ENCODE data around the gene MYCL.

Gene MYCL

DNA sequence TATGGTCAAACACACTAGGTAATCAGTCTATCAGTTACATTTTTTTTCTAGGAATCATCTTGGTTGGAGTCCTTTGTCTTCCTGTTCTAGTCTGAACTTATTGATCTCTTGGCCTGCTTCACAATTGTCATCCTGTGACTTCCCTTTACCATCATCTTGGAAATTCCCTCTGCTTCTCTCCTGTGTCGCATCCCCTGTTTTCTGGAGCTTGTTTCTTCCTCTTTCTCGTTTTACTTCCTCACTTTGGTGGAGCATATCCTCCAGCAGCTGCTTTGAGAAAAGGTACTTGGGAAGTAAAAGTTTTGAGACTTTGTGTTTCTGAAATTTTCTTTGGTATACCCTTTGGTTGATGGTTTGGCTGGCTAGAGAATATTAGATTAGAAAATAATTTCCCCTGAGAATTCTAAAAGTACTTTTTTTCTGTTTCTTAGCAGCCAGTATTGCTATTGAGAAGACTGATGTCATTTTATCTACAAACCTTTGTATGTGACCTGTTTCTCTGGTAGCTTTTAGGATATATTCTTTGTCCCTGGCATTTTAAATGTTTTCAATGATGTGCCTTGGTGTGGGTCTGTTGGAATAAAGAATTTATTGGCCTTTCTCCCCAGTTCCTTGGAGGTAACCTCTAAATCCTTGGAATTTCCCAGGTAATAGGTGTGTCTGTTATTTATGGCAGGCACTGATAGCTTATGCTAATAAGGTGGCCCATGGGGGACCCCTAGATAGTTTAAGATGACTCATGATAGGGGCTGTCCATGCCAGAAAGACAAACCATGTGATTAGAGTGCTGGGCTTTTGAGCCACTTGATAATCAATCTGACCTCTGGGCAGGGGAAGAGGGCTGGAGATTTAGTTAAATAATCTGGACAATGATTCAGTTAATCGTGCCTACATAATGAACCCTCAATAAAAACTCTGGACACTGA is 6.1 kb upstream of the MYCL start:
- TF ChIP-seq SIN3A (IDR thresholded peaks at IDR 0.05; ENCODE audit: borderline replicate concordance, insufficient read depth, low read length) (no peak), FOXP2 (optimal IDR thresholded peaks at IDR 0.05; ENCODE audit: borderline replicate concordance, extremely low read depth, extremely low read length, insufficient read depth) (no peak), REST (IDR thresholded peaks at IDR 0.05; ENCODE audit: insufficient read depth in 1 of 2, low read depth in 2 of 2, low read length in 2 of 2) (no peak), POLR2AphosphoS5 (IDR thresholded peaks at IDR 0.05; ENCODE audit: low read depth, low read length) (no peak), TAF1 (IDR thresholded peaks at IDR 0.05; ENCODE audit: borderline replicate concordance, insufficient read depth, low read length) (no peak)

DNA sequence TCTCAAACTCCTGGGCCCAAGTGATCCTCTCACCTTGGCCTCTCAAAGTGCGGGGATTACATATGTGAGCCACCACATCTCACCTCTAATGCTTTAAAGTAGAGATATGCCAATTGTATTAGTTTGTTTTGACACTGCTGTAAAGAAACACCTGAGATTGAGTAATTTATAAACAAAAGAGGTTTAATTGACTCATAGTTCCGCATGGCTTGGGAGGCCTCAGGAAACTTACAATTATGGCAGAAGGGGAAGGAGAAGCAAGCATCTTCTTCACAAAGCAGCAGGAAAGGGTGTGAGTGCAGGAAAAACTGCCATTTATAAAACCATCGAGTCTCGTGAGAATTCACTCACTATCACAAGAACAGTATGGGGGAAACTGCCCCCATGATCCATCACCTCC is 3.5 kb upstream of the MYCL start:
- TF ChIP-seq POLR2AphosphoS5 (IDR thresholded peaks at IDR 0.05; ENCODE audit: low read depth, low read length) (no peak), FOXP2 (optimal IDR thresholded peaks at IDR 0.05; ENCODE audit: borderline replicate concordance, extremely low read depth, extremely low read length, insufficient read depth) (no peak), SIN3A (IDR thresholded peaks at IDR 0.05; ENCODE audit: borderline replicate concordance, insufficient read depth, low read length) (no peak), TAF1 (IDR thresholded peaks at IDR 0.05; ENCODE audit: borderline replicate concordance, insufficient read depth, low read length) (no peak), REST (IDR thresholded peaks at IDR 0.05; ENCODE audit: insufficient read depth in 1 of 2, low read depth in 2 of 2, low read length in 2 of 2) (no peak)

- no peak for TF ChIP-seq SIN3A (IDR thresholded peaks at IDR 0.05; ENCODE audit: borderline replicate concordance, insufficient read depth, low read length)
- no peak for TF ChIP-seq TAF1 (IDR thresholded peaks at IDR 0.05; ENCODE audit: borderline replicate concordance, insufficient read depth, low read length)
- TF ChIP-seq FOXP2 (optimal IDR thresholded peaks at IDR 0.05; ENCODE audit: borderline replicate concordance, extremely low read depth, extremely low read length, insufficient read depth) = no peak
These were observed 717 bp upstream of the MYCL start for GRCh38 chr1:39902460-39902807.

- TF ChIP-seq POLR2AphosphoS5 (IDR thresholded peaks at IDR 0.05; ENCODE audit: low read depth, low read length) = no peak
- TF ChIP-seq REST (IDR thresholded peaks at IDR 0.05; ENCODE audit: insufficient read depth in 1 of 2, low read depth in 2 of 2, low read length in 2 of 2) = no peak
- TF ChIP-seq FOXP2 (optimal IDR thresholded peaks at IDR 0.05; ENCODE audit: borderline replicate concordance, extremely low read depth, extremely low read length, insufficient read depth) = no peak
- no peak for TF ChIP-seq TAF1 (IDR thresholded peaks at IDR 0.05; ENCODE audit: borderline replicate concordance, insufficient read depth, low read length)
These were observed 328 bp downstream of the MYCL start for GRCh38 chr1:39901464-39901713.

- TF ChIP-seq TAF1 (IDR thresholded peaks at IDR 0.05; ENCODE audit: borderline replicate concordance, insufficient read depth, low read length) = no peak
- TF ChIP-seq FOXP2 (optimal IDR thresholded peaks at IDR 0.05; ENCODE audit: borderline replicate concordance, extremely low read depth, extremely low read length, insufficient read depth) = no peak
- TF ChIP-seq SIN3A (IDR thresholded peaks at IDR 0.05; ENCODE audit: borderline replicate concordance, insufficient read depth, low read length) = no peak
- TF ChIP-seq REST (IDR thresholded peaks at IDR 0.05; ENCODE audit: insufficient read depth in 1 of 2, low read depth in 2 of 2, low read length in 2 of 2) = no peak
- no peak for TF ChIP-seq POLR2AphosphoS5 (IDR thresholded peaks at IDR 0.05; ENCODE audit: low read depth, low read length)
These were observed 854 bp downstream of the MYCL start for GRCh38 chr1:39900662-39901463.
